ENCODE data around the gene PP2D1. TPM values are rescaled to one million over a fixed set of nuclear protein-coding genes. Genes with fewer than 3 reads are reported as not detected.

Gene PP2D1
- total and polyA plus RNA-seq, 9 of the 15 experiments (the other 6 are each of a cell fraction or from before 2014, with no cell fraction given): 0.07 to 0.10 TPM; not detected in 7

GRCh38 chr3:19946832-19947548, 65.1 kb downstream of the PP2D1 start, which contains the start of gene RAB5A (continued):
- TF ChIP-seq, protein P1, sequence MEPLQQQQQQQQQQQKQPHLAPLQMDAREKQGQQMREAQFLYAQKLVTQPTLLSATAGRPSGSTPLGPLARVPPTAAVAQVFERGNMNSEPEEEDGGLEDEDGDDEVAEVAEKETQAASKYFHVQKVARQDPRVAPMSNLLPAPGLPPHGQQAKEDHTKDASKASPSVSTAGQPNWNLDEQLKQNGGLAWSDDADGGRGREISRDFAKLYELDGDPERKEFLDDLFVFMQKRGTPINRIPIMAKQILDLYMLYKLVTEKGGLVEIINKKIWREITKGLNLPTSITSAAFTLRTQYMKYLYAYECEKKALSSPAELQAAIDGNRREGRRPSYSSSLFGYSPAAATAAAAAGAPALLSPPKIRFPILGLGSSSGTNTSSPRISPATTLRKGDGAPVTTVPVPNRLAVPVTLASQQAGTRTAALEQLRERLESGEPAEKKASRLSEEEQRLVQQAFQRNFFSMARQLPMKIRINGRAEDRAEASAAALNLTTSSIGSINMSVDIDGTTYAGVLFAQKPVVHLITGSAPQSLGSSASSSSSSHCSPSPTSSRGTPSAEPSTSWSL (CRISPR knock-in tag; IDR thresholded peaks at IDR 0.05; ENCODE audit: borderline replicate concordance): no peak
- TF ChIP-seq NCOR1 (IDR thresholded peaks at IDR 0.05): peak; percentile 71
- TF ChIP-seq ZNF3 (CRISPR knock-in tag; IDR thresholded peaks at IDR 0.05): no peak
- 0 out of 2 replicates have a peak, but pooled peaks have one; percentile 8 for TF ChIP-seq ZNF609 (CRISPR knock-in tag; IDR thresholded peaks at IDR 0.05; ENCODE audit: borderline replicate concordance)
- no peak for TF ChIP-seq PTTG1 (tag; IDR thresholded peaks at IDR 0.05; ENCODE audit: low read depth)
- TF ChIP-seq ILK (tag; IDR thresholded peaks at IDR 0.05; ENCODE audit: borderline replicate concordance, low read depth): no peak
- TF ChIP-seq HOXB6 (CRISPR knock-in tag; IDR thresholded peaks at IDR 0.05; ENCODE audit: borderline replicate concordance): no peak
- TF ChIP-seq ZNF707 (CRISPR knock-in tag; conservative IDR thresholded peaks at IDR 0.05): no peak
- TF ChIP-seq SLC30A9 (CRISPR knock-in tag; IDR thresholded peaks at IDR 0.05): no peak
- TF ChIP-seq, protein P2, sequence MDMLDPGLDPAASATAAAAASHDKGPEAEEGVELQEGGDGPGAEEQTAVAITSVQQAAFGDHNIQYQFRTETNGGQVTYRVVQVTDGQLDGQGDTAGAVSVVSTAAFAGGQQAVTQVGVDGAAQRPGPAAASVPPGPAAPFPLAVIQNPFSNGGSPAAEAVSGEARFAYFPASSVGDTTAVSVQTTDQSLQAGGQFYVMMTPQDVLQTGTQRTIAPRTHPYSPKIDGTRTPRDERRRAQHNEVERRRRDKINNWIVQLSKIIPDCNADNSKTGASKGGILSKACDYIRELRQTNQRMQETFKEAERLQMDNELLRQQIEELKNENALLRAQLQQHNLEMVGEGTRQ (CRISPR knock-in tag; IDR thresholded peaks at IDR 0.05): peak; percentile 97
- TF ChIP-seq ZNF551 (CRISPR knock-in tag; IDR thresholded peaks at IDR 0.05): no peak
- TF ChIP-seq SPI1 (IDR thresholded peaks at IDR 0.05; ENCODE audit: borderline replicate concordance, low read depth, low read length): peak; percentile 90
- peak; percentile 11; the same call in 1 of the 2 replicates for TF ChIP-seq ZNF316 (IDR thresholded peaks at IDR 0.05)
- TF ChIP-seq ZKSCAN1 (IDR thresholded peaks at IDR 0.05; ENCODE audit: low read depth, low read length): peak; percentile 59; the same call in 1 of the 2 replicates
- TF ChIP-seq ZNF561 (CRISPR knock-in tag; conservative IDR thresholded peaks at IDR 0.05): no peak
- TF ChIP-seq ZNF780A (CRISPR knock-in tag; IDR thresholded peaks at IDR 0.05): no peak
- no peak for TF ChIP-seq ZNF696 (CRISPR knock-in tag; conservative IDR thresholded peaks at IDR 0.05)
- no peak for TF ChIP-seq HMG20A (CRISPR knock-in tag; conservative IDR thresholded peaks at IDR 0.05)

All from K562 (cell line).